Peyer's patch (tissue), 4 donors: ENCODE measurements around the gene LINC00305. TPM values are rescaled to one million over a fixed set of nuclear protein-coding genes. Genes with fewer than 3 reads are reported as not detected.
A peak's percentile ranks its signal among the peaks of the same experiment; 100 is the strongest.

Experiments used
- DNase-seq, 3 donors: peaks; one replicate each; pipeline ENCODE4 v3.0.0-alpha.2; 2017 to 2019
- H3K27ac ChIP-seq, 4 donors: fragments of 200-600 bp; sonication (generic); one replicate each; pipeline ENCODE4 v1.5.1; 2016 to 2019
- H3K27me3 ChIP-seq, 2 donors: fragments of 200-600 bp; sonication (generic); one replicate each; pipeline ENCODE4 v1.5.1; 2019
- H3K36me3 ChIP-seq, 3 donors: fragments of 200-600 bp; sonication (generic); one replicate each; pipeline ENCODE4 v1.5.1; 2016 to 2019
- H3K4me1 ChIP-seq, 4 donors: fragments of 200-600 bp; sonication (generic); one replicate each; pipeline ENCODE4 v1.5.1; 2016 to 2019
- H3K4me3 ChIP-seq, 4 donors: fragments of 200-600 bp; sonication (generic); 1 replicate in 3 of 4; 2 replicates in 1 of 4; pipeline ENCODE4 v1.5.1; 2016 to 2019; ENCODE audit warnings: mild to moderate bottlenecking in 1 of 4
- H3K9me3 ChIP-seq, 4 donors: fragments of 200-600 bp; sonication (generic); one replicate each; pipeline ENCODE4 v1.5.1; 2016 to 2019; ENCODE audit warnings: mild to moderate bottlenecking in 1 of 4
- CTCF ChIP-seq, 6 experiments: fragments of 450-650 bp in 4 of 6; fragments of 200-600 bp in 2 of 6; sonication (generic) in 1 of 6; IDR thresholded peaks; one replicate each; pipeline ENCODE4 v1.5.1; 2017 to 2019; ENCODE audit warnings: antibody characterized with exemption in 6 of 6, mild to moderate bottlenecking in 3 of 6, moderate library complexity in 1 of 6
- POLR2A ChIP-seq, 2 donors: fragments of 450-650 bp; IDR thresholded peaks; one replicate each; pipeline ENCODE4 v1.5.1; 2017; ENCODE audit warnings: antibody characterized with exemption in 2 of 2, mild to moderate bottlenecking in 2 of 2, moderate library complexity in 2 of 2
- total RNA-seq, 4 donors: library from RNA; depleted of rRNA; stranded (reverse); fragments of >200 nt; gene quantifications; one replicate each; pipeline ENCODE4 v1.1.0, GENCODE V29; 2016

The LINC00305 gene
- total RNA-seq, 4 donors from 2014 or later, result not detected

- TF ChIP-seq CTCF (IDR thresholded peaks at IDR 0.05) (no peak), POLR2A (IDR thresholded peaks at IDR 0.05) (no peak)
- H3K27ac ChIP-seq, result no peak overlapping the region
- no peaks in the 10 kb centered on the region for H3K9me3 ChIP-seq
- no peak for DNase-seq
- no peaks in the 10 kb centered on the region for H3K36me3 ChIP-seq
- no peaks in the 10 kb centered on the region for H3K4me1 ChIP-seq
- no peaks in the 10 kb centered on the region for H3K27me3 ChIP-seq
- no peak overlapping the region for H3K4me3 ChIP-seq
Measured at GRCh38 chr18:64115881-64116280, 33.0 kb downstream of the LINC00305 start.

- H3K36me3 ChIP-seq, result no peaks in the 10 kb centered on the region
- no peak for TF ChIP-seq POLR2A (IDR thresholded peaks at IDR 0.05)
- no peak for TF ChIP-seq CTCF (IDR thresholded peaks at IDR 0.05)
- H3K4me1 ChIP-seq, result no peaks in the 10 kb centered on the region
- H3K9me3 ChIP-seq, result no peaks in the 10 kb centered on the region
- no peak overlapping the region for H3K4me3 ChIP-seq
- no peak overlapping the region for H3K27ac ChIP-seq
- no peaks in the 10 kb centered on the region for H3K27me3 ChIP-seq
- no peak for DNase-seq
Measured at GRCh38 chr18:64111950-64112349, 36.9 kb downstream of the LINC00305 start.

GRCh38 chr18:64110692-64111480 is 38.0 kb downstream of the LINC00305 start:
- TF ChIP-seq POLR2A (IDR thresholded peaks at IDR 0.05) (no peak), CTCF (IDR thresholded peaks at IDR 0.05) (no peak)
- Histone ChIP-seq H3K27ac (no peak overlapping the region), H3K4me1 (no peaks in the 10 kb centered on the region), H3K9me3 (no peaks in the 10 kb centered on the region), H3K4me3 (no peak overlapping the region), H3K36me3 (no peaks in the 10 kb centered on the region), H3K27me3 (no peaks in the 10 kb centered on the region)
- no peak for DNase-seq

- DNase-seq, result no peak
- no peaks in the 10 kb centered on the region for H3K4me1 ChIP-seq
- no peak overlapping the region for H3K27ac ChIP-seq
- H3K4me3 ChIP-seq, result no peak overlapping the region
- no peaks in the 10 kb centered on the region for H3K9me3 ChIP-seq
- H3K36me3 ChIP-seq, result no peaks in the 10 kb centered on the region
- no peak for TF ChIP-seq POLR2A (IDR thresholded peaks at IDR 0.05)
- TF ChIP-seq CTCF (IDR thresholded peaks at IDR 0.05), result peak in 3 of 6 experiments; percentile 29 to 46 (median 45)
- H3K27me3 ChIP-seq, result no peaks in the 10 kb centered on the region
Measured at GRCh38 chr18:64103986-64104385, 44.9 kb downstream of the LINC00305 start.

DNA sequence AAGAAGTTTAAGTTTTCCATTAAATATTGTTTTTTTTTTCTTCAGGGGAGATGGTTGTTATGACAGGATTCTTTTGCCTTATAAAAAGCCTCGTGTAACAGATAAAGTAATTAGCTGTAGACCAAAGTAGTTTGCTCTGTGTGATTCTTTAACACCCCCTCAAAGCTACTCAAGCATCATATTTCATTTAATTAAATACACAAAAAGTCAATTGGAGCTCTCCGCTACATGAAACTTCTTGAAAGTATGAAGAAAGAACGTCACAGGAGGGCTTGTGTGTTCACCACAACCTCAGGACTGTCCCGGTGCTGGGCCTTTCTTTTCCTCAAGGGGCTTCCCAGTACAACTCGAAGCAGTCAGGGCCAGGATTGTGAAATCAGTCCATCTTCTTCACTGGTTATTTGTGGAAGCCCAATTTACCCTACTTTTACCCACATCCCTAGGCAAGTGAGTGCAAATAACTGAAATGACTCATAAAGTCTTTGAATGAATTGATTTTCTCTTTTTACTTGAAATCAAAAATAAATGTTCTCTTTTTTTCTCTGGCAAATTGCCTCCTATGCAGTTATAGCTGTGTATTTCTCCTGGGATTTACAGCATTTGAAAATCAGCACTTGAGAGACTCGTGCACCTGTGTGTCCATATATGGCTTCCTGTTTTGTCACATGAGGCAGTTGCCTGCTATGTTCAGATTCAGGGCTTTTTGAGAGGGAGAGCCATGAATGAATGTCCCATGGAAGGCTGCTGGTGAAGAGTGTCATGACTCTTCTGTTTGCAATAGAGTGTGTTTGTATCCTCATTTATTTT is 48.6 kb downstream of the LINC00305 start:
- no peaks in the 10 kb centered on the region for H3K9me3 ChIP-seq
- no peak overlapping the region for H3K4me3 ChIP-seq
- H3K27me3 ChIP-seq, result no peaks in the 10 kb centered on the region
- H3K27ac ChIP-seq, result no peak overlapping the region
- TF ChIP-seq CTCF (IDR thresholded peaks at IDR 0.05) (no peak), POLR2A (IDR thresholded peaks at IDR 0.05) (no peak)
- no peaks in the 10 kb centered on the region for H3K36me3 ChIP-seq
- no peaks in the 10 kb centered on the region for H3K4me1 ChIP-seq
- no peak for DNase-seq
